ENCODE results near the gene AK5.

AK5 gene

DNA sequence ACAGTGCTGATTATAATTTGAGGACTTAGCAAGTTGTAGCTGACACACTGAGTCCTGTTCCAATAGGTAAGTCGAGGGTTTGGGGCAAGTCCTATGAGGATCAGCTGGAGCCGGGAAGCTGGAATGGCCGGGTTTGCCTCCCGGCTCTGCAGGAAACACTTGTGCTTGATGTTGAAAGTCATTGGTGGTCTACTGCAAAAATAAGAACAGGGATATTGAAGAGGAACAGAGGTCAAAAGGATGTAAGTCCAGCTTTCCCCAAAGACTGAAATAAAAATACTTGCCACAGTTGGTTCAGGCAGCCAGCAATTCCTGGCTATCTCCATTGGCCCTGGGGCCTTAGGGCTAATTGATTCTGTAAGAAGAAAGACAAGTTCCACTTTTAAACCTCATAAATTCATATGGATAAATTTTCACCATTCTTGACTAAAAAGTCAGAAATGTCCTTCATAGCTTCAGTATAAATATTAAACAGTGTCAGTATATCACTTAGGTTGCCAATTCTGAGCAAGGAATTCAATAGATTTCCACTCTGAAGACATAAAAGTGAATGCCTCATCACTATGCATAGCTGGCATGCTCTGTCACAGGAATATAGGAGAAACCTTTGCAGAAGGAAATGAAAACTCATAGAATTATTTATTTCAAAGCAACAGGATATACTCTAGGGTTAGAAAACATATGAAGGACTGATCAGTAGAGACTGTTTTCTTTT, 165.2 kb downstream of the AK5 start:
- no peak for DNase-seq (ENCODE audit: low read depth in 2 of 2)

DNA sequence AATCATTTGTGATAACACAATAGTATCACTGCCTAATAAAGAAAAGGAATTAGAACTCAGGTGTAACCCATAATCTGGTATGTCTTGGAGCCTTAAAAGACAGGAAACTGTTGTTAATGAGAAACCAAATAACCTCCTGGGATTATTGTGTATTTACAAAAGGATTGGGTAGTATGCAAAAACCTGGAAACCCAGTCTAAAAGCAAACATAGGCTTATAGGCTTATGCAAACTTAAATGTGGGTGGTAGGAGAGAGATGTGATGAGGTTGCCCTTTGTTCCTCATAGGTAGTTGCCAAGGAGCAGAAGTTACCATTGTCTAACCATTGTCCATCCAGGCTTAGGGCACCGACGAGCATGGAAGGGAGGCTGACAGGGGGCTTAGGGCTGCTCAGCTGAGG, 165.8 kb downstream of the AK5 start:
- DNase-seq (ENCODE audit: low read depth in 2 of 2): no peak

DNA sequence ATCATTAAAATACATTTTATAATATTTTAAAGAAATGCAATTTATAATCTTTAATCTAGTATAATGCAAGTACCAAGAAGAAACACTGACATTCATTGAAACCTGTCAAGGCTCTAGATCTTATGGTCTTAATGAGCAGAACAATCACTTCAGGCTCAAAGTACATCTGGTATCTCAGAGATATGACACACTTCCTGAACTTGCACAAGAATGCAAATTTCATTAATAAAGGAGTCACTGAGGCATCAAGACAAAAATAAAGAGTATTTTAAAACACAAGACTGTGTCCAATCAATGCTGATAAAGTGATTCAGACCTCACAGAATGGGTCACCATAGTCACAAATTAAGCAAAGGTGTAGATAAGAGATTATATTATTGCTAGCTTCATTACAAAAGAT, 178.1 kb downstream of the AK5 start:
- DNase-seq (ENCODE audit: low read depth in 2 of 2): no peak

DNA sequence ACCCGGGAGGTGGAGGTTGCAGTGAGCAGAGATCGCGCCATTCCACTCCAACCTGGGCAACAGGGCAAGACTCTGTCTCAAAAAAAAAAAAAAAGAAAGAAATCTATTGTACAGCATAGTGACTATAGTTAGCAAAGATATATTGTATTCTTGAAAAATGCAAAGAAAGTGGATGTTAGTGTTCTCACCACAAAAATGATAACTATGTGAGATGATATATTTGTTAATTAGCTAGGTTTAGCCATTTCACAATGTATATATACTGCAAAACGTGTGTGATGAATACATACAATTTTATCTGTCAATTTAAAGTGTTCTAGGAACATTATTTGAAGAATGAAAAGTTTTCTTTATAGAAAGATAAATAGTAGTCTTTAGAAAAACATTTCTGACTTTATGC, 179.9 kb downstream of the AK5 start:
- no peak for DNase-seq (ENCODE audit: low read depth in 2 of 2)

DNA sequence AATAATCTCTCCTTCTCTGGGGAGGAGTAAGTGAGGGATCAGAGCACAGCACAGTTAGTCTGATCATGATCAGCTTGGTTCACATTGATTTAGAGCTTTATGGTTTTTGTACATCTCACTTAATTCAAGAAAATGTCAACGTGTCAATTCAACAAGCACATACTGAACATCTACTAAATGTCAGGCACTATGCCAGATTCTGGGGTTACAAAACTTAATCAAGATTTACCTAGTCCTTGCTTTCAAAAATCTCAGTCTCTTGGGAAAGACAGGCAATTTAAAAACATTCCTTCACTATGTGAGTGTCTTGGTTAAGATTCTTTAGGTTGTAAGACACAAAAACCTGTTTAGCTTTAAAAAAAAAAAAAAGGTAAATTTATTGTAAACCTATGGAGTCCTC, 181.4 kb downstream of the AK5 start:
- no peak for DNase-seq (ENCODE audit: low read depth in 2 of 2)

DNA sequence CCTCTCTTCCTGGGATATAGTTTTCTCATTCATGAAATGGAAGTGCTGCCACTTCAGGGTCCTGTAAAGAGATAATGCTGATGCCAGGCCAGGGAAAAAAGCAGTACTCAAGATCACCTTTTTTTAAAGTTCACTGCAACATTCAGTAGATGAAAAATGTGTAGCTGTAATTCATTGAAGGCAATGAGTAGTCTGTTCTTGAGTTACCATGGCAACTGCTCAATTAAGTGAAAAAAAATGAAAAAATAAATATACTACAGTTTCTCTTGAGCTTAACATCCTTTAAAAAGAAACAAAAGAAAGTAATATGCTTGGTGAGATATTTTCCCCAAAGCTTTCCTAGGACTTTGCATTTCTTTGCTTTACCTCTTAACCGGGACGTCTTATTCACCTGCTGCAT, 183.3 kb downstream of the AK5 start:
- DNase-seq (ENCODE audit: low read depth in 2 of 2): no peak

DNA sequence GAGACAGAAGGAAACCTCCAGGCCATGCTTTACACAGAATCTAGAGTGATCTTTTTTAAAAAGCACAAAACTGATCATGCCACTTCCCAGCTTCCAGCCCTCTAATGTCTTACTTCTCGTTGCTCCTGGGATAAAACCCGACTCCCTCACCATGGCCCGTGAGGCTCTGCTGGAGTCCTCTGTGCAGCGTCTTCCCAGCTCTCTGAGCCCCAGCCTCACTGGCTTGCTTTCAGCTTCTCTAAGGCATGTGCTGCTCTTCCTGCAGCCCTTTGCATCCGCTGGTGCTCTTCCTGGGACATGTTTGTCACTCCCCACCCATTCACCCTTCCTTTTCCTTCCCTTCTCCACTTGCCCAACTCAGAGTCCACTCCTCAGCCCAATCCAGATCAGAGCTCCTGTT, 184.1 kb downstream of the AK5 start:
- DNase-seq (ENCODE audit: low read depth in 2 of 2): no peak

DNA sequence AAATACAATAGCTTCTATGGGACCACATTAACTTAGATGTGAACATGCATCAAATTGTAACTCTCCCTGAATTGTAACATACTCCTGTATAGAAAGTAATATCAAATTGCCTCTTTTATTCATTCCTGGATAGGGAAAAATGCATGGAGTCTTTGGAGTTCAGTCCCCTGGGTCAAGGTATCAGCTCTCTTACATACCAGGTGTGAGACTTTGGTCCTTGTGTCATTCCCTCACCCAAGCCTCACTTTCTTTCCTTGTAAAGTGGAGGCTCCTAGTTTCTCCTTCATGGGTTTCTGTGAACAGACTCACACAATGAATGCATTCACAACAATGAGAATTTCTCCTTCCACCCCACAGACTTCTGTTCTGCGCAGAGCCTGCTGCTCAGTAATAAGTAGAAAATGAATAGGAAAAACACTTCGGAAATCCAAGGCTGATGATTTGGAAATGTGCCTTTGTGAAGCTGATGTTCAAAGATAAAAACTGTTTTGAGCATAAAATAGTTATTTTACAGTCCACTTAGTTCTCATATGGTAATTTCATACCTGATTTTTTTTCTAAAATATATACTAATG, 185.3 kb downstream of the AK5 start:
- no peak for DNase-seq (ENCODE audit: low read depth in 2 of 2)

DNA sequence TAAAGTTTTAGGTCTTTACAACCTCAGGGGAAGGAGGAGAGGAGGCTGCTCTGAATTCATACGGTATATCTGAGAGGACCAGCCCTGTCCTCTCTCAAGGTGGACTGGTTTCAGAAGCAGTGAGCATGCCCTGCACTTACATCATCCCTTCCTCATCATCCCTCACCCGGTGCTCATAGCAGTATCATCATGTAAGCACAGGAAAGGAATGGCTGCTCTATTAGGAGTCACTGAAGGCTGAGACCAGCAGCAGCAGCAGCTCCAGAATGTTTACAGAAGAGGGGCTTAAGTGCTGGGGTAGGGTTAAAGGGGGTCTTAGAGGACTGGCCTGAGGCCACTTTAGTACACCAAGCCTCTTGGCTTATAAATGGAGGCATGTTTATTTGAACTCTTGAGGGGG, 185.9 kb downstream of the AK5 start:
- DNase-seq (ENCODE audit: low read depth in 2 of 2): no peak

DNA sequence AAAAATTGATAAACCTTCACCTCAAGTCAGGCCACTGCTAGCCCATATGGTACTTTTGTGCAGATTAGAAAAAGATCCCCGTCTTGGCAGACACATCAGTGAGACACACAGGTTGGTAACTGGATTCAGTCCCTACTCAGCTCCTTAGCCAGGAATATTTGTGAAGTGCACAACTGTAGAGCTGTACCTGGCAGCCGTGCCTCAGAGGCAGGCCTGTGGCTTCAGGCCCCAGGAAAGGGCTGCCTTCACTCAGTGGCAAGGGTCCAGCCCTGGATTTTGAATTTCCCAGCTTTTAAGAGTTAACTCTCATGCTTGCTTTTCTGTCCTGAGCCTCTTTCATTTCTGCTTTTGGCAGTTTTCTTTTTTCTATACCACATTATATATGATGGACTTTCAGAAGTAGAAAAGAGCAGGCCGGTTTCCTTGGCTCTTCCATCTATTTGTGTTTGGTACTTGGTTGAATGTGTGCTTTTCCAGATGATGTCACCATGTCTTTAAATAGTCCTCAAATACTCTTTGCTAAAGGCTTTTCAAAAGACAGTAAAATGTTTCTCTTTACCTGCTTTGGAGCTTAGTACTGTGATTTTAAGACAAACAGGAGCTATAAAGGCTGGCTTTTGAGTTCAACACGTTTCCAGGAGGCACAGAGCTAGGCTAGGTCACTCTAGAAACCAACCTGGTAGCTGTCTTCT, 186.6 kb downstream of the AK5 start:
- DNase-seq (ENCODE audit: low read depth in 2 of 2): no peak

DNA sequence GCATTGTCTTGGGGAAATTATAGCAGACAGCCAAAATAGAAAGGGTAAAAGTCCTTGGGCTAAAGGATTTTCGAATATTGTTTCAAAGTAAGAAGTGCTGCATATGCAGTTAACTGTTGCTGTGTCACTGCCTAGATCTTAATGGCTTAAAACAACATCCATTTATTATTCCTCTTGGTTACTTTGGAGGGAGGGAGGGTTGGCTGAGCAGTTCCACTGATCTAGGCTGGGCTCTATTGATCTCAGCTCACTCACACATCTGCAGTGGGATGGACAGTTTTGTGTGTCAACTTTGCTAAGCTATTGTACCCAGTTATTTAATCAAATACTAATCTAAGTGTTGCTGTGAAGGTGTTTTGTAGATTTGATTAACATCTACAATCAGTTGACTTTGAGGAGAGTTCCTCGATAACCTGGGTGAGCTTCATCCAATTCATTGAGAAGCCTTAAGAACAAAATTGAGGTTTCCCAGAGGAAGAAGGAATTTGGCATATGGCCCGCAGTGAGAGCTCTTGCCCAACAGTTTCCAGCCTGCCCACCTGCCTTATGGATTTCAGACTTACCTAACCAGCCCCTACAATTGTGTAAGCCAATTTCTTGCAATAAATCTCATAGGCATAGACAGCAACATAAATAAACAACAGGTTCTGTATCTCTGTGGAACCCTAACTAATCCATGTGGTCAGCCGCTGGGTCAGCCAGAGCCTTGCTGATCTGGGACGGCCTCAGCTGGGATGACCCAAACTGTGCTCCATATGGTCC, 187.3 kb downstream of the AK5 start:
- no peak for DNase-seq (ENCODE audit: low read depth in 2 of 2)

DNA sequence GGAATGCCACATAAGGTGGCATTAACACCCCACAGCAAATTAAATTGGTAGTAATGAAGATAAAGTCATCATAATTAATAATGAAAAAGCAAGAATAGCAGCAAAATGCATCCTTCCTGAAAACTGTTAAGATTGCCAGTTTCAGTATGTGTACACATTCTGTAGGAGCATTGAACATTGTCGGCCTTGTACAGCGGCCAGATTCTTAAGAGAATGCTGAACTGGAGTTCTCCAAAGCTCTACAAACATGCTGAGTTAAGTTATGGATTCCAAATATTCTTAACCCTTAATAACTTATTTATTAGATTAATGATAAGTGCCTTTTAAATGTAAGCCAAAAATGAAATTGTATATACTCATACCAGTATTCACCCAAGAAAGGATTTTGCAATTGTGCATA, 189.9 kb downstream of the AK5 start:
- DNase-seq (ENCODE audit: low read depth in 2 of 2): no peak

DNA sequence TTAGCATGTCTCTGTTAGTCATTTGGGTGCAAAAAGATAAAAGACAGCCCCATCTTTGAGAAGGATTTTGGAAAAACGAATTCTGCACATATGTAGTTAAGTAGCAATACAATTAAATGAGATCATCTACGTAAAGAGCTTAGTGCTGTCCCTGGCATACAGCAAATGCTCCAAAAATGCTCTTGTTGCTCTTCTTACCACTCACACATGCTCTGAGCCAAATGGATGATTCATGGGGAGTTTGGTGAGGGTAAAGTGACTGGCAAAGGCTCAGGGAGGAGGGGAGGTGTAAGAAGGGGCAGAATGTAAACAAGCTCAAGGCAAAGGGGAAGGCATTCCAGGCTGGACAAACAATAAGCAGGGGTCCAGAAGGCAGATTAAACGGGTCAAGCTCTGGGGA, 191.9 kb downstream of the AK5 start:
- DNase-seq (ENCODE audit: low read depth in 2 of 2): no peak

DNA sequence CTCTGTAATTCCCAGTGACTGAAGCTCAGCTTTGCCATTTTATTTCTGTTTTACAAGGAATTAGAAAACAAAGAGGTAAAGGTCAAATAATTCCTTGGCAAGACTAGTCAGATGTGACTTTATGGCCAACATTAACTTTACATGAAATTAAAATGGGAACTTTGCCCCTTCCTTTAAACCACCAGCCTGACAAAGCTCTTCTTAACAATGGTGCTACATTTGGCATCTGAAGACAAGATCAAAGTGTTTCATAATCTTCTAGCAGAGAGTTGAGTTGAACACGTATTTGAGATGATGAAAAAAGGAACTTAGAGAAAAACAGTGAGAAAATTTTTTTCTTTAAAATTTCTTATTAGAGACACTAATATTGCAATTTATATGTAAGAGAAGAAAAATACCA, 193.8 kb downstream of the AK5 start:
- DNase-seq (ENCODE audit: low read depth in 2 of 2): no peak

DNA sequence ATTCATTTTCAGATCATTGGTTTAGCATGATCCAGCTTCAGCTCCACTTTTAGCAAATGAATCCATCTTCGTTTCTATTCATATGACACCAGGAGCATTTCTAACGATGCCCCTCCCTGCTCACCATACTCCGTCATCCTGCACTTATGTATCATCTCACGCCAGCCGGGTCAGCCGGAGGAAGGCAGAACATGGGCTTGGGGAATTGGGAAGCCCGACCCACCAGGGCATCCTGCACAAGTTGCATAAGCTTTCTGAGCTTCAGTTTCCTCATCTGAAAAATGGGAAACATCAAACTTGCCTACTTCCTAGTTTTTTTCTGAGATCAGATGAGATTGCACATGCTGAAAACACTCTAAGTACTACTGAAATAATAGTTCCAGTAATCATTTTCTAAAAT, 194.7 kb downstream of the AK5 start:
- DNase-seq (ENCODE audit: low read depth in 2 of 2): no peak

DNA sequence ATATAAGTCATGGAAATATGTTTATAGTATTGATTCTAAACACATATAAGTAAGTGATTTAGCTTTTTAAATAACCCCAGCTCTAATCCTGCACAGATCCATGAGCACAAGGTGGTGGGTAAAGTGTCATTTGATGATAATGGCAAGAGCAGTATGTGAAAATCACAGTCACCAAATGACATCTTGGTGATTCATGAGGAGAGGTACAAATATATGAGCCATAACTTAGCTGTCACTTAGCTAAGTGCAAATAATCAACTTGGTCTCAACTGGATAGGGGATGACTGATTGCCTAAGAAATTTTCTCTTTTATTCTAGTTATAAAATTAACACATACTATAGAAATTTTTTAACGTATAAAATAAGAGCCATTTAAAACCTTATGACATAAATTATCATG, 202.5 kb downstream of the AK5 start:
- DNase-seq (ENCODE audit: low read depth in 2 of 2): no peak

DNA sequence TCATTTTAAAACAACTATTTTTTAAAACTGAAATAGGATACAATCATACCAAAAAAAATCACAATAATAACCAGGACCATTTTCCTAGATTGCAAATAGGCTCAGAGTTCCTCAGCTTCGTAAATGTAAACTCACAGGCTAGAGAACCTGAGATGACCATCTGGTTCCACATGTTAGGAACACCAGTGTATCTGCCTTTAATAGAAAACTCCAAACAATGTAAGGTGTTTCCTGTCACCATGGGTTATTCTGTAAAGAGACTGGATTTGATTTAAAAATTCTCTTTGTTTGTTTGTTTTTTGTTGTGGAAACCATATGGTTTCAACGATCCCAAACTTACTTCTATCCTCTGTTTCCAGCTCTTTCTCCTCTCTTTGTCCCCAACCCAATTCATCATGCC, 203.1 kb downstream of the AK5 start:
- DNase-seq (ENCODE audit: low read depth in 2 of 2): no peak

DNA sequence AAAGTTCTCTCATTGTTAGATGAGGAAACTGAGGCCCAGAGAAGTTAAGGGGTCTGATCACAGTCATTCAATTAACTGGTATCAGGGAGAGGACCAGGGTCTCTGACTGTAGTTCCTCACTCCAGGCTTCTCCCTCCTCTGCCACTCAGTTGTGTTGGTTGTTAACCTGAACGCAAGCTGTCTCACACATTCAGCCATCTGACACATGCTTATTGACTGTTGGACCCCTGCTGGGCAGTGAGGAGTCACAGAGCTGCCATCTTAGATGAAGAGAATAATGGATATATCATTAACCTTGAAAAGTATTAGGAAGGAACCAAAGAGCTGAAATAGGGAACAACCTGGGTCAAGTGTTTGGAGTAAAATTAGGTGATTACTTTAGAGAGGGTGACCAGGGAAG, 205.8 kb downstream of the AK5 start:
- DNase-seq (ENCODE audit: low read depth in 2 of 2): no peak

DNA sequence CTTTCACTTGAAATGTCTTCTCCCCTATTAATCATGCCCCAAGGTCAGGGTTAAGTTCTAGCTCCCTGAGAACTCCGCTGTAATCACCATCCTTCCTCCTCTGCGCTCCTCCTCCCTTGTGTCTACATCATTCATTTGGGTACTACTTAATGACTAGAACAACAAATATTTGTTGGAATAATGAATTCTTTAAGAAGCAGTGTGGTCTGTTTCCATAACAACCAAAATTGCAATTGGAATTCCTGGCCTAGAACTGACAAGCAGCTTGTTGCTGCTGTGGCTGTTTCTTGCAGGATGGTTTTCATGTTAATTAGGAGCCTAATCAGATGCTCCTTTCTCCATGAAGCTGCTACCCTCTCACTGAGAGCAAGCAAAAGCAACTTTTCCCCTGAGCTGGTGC, 208.1 kb downstream of the AK5 start:
- no peak for DNase-seq (ENCODE audit: low read depth in 2 of 2)

DNA sequence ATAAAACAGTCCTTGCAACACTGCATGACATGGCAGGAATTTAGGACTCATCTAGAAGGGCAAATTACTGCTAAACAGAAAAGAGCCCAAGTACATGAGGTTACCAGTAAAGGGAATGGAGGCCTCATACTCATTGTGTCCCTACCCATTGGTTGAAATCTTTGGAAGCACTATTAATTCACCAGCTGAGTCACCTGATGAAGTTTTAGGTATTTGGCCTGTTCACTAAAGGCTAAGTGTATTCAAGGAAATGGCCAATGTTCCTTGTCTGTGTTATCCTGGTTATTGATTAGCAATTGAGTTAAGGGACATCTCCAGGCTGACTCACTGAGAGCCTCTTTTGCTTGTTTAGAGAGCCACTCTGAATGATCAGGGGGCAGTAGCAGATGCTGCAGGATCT, 212.2 kb downstream of the AK5 start:
- DNase-seq (ENCODE audit: low read depth in 2 of 2): no peak

DNA sequence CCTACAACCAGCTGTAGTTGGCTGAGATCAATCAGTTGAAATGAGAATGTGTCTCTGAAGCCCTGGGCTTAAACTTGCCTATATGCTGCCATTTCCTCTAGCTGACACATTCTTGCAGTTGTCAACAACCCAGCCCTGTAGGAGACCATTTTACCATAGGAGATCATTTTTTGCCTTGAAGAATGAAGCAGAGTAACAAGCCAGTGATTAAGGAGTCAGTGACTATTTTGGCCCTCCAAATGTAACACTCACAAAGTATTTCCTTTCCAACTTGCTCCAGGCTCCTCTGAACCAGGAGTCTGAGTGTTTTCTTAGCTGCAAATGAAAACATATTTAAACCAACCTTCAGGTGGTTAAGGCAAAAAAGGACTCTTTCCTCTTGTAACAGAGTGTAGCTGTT, 217.1 kb downstream of the AK5 start:
- no peak for DNase-seq (ENCODE audit: low read depth in 2 of 2)

DNA sequence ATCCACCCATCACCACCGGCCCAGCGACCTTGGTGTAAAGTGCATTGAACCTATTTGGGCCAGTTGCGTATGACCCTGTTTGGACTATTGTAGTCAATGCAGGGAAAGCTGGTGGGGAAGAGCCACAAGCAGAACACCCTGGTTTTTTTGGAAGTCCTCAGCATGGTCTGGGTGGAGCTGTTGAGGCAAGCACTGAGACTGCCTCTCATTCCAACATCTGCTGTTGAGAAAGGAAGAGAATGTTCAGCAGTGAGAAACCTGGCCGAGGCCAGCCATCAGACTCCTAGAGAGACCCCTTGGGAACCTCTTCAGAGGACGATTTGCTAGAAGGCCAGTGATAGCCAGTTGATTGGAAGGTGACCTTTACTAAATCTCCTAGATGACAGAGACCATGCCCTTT, 217.6 kb downstream of the AK5 start:
- no peak for DNase-seq (ENCODE audit: low read depth in 2 of 2)

DNA sequence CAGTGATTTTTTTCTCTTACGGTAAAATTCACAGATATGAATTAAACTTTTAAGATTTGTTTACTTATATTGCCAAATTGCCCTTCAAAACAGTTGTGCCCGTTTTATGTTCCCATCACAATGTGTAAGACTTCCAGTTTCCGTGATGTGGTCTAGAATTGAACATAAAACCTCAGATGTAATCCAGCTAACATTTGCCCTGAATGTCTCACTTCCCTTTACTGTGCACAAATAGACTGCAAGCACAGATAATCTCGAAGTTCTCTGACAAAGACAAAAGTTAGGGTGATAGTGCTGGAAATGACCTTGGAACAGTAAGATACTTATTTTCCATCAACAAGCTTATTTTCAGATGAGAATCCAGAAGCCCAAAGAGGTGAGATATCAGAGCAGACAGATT, 223.2 kb downstream of the AK5 start:
- no peak for DNase-seq (ENCODE audit: low read depth in 2 of 2)

Measured in stimulated activated CD4-positive, alpha-beta T cell treated with anti-CD3 and anti-CD28 coated beads, Interleukin-15, amount 100 ng/mL, for 48 hours (primary cell).